ENCODE data around the gene IRF2BP1.
"Not testable (repeated sequence)": the region's sequence is repeated elsewhere in the genome, so short reads cannot be mapped to it uniquely, and the experiment has no call there.

DNA sequence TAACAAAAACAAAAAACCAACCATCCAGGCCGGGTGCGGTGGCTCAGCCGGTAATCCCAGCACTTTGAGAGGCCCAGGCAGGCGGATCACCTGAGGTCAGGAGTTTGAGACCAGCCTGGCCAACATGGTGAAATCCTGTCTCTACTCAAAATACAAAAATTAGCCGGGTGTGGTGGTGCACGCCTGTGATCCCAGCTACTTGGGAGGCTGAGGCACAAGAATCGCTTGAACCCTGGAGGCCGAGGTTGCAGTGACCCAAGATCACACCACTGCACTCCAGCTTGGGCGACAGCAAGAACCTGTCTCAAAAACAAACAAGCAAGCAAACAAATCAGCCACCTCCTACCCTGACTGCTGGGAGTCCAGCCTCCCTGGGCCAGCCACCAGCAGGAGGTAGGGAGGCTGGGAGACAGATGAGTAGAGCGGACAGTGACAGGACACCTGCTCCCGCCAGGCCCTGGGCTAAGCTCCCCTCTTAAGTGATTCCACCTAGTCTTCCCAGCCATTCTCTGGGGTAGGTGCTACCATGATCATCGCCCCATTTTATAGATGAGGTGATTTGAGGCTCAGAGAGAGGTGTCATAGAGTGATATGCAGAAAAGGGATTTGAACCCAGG is 10.2 kb upstream of the IRF2BP1 start:
- TF ChIP-seq GLIS3 (CRISPR knock-in tag; IDR thresholded peaks at IDR 0.05); CSDC2 (CRISPR knock-in tag; IDR thresholded peaks at IDR 0.05); TOX (CRISPR knock-in tag; IDR thresholded peaks at IDR 0.05; ENCODE audit: borderline replicate concordance): not testable (repeated sequence)

All from SK-N-SH treated with all-trans-retinoic acid at 6 μM for 48 hours (cell line).